ENCODE data around the gene DBT.

DBT gene

DNA sequence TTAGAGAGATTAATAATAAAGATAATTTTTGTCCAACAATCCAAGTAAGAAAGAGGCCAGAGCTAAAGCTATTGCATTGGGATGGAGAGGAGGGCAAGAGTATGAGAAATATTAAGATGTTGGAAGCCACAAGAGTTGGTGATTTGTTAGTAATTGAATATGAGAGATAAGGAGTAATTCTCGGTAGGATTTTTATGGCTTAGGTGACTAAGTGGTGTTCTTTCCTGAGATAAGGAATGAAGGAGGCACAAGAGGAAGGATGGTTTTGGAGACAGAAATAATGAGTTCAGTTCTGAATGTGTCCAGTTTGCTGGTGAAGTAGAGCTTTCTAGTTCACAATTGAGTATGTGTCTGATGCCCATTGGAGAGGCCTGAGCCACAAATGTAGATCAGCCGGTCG lies 107.3 kb downstream of the DBT start:
- DNase-seq (ENCODE audit: extremely low read depth, insufficient read length), result no peak
- H3K27me3 ChIP-seq (replicated peaks; ENCODE audit: control insufficient read depth, insufficient read depth, low read length), result no peaks in the 10 kb centered on the region
- no peak overlapping the region for H3K4me3 ChIP-seq (replicated peaks; ENCODE audit: low read depth, low read length)
- peaks cover 4% of the 10 kb centered on the region for H3K36me3 ChIP-seq (ENCODE audit: control insufficient read depth, insufficient read depth, low read length)
- TF ChIP-seq, protein P1, sequence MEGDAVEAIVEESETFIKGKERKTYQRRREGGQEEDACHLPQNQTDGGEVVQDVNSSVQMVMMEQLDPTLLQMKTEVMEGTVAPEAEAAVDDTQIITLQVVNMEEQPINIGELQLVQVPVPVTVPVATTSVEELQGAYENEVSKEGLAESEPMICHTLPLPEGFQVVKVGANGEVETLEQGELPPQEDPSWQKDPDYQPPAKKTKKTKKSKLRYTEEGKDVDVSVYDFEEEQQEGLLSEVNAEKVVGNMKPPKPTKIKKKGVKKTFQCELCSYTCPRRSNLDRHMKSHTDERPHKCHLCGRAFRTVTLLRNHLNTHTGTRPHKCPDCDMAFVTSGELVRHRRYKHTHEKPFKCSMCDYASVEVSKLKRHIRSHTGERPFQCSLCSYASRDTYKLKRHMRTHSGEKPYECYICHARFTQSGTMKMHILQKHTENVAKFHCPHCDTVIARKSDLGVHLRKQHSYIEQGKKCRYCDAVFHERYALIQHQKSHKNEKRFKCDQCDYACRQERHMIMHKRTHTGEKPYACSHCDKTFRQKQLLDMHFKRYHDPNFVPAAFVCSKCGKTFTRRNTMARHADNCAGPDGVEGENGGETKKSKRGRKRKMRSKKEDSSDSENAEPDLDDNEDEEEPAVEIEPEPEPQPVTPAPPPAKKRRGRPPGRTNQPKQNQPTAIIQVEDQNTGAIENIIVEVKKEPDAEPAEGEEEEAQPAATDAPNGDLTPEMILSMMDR (IDR thresholded peaks at IDR 0.05; ENCODE audit: insufficient read depth, low read length, poor library complexity, severe bottlenecking), result no peak

DNA sequence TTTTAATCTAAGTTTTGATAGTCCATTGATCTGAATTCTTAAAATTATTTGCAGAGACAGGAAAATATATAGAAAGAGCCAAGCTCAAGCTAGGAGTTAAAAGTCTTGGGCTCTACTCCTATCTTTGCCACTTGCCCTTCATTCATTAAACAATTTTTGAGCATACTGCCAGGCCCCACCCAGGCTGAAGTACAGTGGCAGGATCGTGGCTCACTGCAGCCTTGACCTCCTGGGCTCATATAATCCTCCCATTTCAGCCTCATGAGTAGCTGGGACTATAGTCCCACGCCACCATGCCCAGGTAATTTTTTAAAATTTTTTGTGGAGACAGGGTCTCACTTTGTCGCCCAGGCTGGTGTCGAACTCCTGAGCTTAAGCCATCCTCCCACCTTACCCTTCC lies 108.4 kb downstream of the DBT start:
- TF ChIP-seq, protein P1 (IDR thresholded peaks at IDR 0.05; ENCODE audit: insufficient read depth, low read length, poor library complexity, severe bottlenecking), result no peak
- no peak overlapping the region for H3K4me3 ChIP-seq (replicated peaks; ENCODE audit: low read depth, low read length)
- no peak for DNase-seq (ENCODE audit: extremely low read depth, insufficient read length)
- H3K27me3 ChIP-seq (replicated peaks; ENCODE audit: control insufficient read depth, insufficient read depth, low read length), result no peaks in the 10 kb centered on the region
- peaks cover 4% of the 10 kb centered on the region for H3K36me3 ChIP-seq (ENCODE audit: control insufficient read depth, insufficient read depth, low read length)

DNA sequence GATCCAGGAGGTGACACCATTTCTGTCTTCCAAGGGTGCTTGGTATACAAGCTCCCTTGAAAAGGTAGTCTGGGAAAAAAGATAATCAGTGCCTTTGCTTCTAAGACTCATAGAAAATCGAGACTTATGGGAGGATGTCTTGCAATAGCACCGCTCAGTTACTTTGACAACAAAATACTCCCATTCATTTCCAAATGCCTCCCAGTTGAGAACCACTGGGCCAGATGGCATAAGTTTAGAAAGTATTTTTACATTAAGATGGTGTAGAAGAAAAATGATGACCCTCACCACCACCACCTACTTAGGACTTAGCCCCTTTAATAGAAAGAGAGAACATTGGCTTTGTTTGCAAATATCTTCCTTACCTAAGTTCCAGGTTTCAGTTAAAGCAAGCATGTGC lies 112.0 kb downstream of the DBT start:
- DNase-seq (ENCODE audit: extremely low read depth, insufficient read length), result no peak
- TF ChIP-seq, protein P1 (IDR thresholded peaks at IDR 0.05; ENCODE audit: insufficient read depth, low read length, poor library complexity, severe bottlenecking), result no peak
- Histone ChIP-seq H3K27me3 (replicated peaks; ENCODE audit: control insufficient read depth, insufficient read depth, low read length) (no peaks in the 10 kb centered on the region), H3K36me3 (ENCODE audit: control insufficient read depth, insufficient read depth, low read length) (peaks cover 1% of the 10 kb centered on the region), H3K4me3 (replicated peaks; ENCODE audit: low read depth, low read length) (no peak overlapping the region)
